Activated CD4-positive, alpha-beta T cell treated with anti-CD3 and anti-CD28 coated beads, Interleukin-2, Interleukin-4, amounts not matched to agents 100 ng/mL and 50 ng/mL, durations not matched to agents 16 hours and 8 hours (primary cell): ENCODE measurements around the gene ELAVL3.
A peak's percentile ranks its signal among the peaks of the same experiment; 100 is the strongest.
"Not testable (repeated sequence)": the region's sequence is repeated elsewhere in the genome, so short reads cannot be mapped to it uniquely, and the experiment has no call there.

Source experiments
- DNase-seq: peaks from one replicate; pipeline ENCODE4 v3.0.0-alpha.2; 2020; ENCODE audit warnings: low spot score

Gene ELAVL3

GRCh38 chr19:11435833-11436313, 45.0 kb downstream of the ELAVL3 start:
- peak; percentile 19 for DNase-seq

- peak; percentile 100 for DNase-seq
These were observed 45.6 kb downstream of the ELAVL3 start, which contains the start of the genes ODAD3 and PRKCSH for GRCh38 chr19:11435057-11435832. TSS of gene ODAD3 (minus strand) at chr19:11435121. CDS start at chr19:11435016, 105 bp downstream. TSS of gene PRKCSH (plus strand) at chr19:11435635. CDS start at chr19:11436118, 483 bp downstream.

- DNase-seq, result no peak
These were observed 46.2 kb downstream of the ELAVL3 start for GRCh38 chr19:11434703-11435056.

- not testable (repeated sequence) for DNase-seq
These were observed 47.3 kb downstream of the ELAVL3 start for GRCh38 chr19:11433526-11433925.

GRCh38 chr19:11426656-11427055, 54.2 kb downstream of the ELAVL3 start:
- no peak for DNase-seq

- DNase-seq, result no peak
These were observed 55.0 kb downstream of the ELAVL3 start for GRCh38 chr19:11425719-11426457.

GRCh38 chr19:11423791-11424181, 57.1 kb downstream of the ELAVL3 start:
- DNase-seq, result no peak

- no peak for DNase-seq
These were observed 57.6 kb downstream of the ELAVL3 start for GRCh38 chr19:11423164-11423790.

GRCh38 chr19:11422163-11423065, 58.4 kb downstream of the ELAVL3 start:
- DNase-seq, result peak; percentile 77

GRCh38 chr19:11421371-11422098, 59.3 kb downstream of the ELAVL3 start:
- DNase-seq, result peak; percentile 14

- DNase-seq, result no peak
These were observed 60.1 kb downstream of the ELAVL3 start for GRCh38 chr19:11420429-11421370.

GRCh38 chr19:11418549-11419506, 62.0 kb downstream of the ELAVL3 start, which contains the start of gene RGL3:
TSS of gene RGL3 (minus strand) at chr19:11419314. CDS start at chr19:11419278, 36 bp downstream.
- DNase-seq, result no peak

GRCh38 chr19:11418094-11418548, 62.7 kb downstream of the ELAVL3 start:
- DNase-seq, result no peak

- no peak for DNase-seq
These were observed 64.3 kb downstream of the ELAVL3 start for GRCh38 chr19:11416346-11417052.

GRCh38 chr19:11414544-11414943, 66.3 kb downstream of the ELAVL3 start:
- no peak for DNase-seq

GRCh38 chr19:11410682-11411081, 70.2 kb downstream of the ELAVL3 start:
- no peak for DNase-seq

GRCh38 chr19:11408591-11408990, 72.3 kb downstream of the ELAVL3 start:
- DNase-seq, result no peak
